ENCODE measurements around the gene ACBD6.

ACBD6 gene

DNA sequence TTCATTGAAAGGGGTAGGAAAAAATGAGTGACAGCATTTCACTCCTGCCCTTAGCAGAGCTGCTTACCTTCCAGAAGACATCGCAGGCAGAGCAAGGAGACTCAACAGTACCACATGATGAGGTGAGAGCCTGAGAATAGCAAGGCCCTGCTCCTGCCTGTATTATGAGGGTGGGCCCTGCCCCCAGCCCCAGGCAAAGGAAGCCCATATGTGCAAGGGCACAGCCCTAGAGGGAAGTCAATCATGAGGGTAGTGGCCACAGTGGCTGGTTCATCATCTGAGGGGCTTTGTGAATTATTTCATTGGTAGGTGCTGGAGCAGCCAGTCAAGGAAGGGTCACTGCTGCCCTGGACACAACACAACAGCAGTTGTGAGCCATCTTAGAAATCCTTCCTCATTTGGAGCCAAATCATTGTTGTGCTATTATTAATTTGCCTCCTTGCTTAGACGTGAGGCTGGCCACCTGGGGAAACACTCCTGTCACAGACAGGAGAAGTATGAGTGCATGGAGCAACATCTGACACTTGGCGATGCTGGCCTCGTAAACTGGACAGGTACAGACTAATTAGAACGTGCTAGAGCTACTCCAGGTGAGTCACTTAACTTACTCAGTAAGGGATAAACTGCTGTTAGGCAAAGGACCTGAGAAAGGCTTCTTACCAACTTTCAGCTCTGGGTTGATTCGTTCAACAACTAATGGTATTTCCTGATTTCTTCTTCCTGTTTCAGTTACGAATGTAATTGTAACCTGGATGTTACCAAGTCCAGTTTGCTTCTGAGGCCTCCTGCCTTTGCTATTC lies 22.7 kb upstream of the ACBD6 start:
- no peak for DNase-seq

DNA sequence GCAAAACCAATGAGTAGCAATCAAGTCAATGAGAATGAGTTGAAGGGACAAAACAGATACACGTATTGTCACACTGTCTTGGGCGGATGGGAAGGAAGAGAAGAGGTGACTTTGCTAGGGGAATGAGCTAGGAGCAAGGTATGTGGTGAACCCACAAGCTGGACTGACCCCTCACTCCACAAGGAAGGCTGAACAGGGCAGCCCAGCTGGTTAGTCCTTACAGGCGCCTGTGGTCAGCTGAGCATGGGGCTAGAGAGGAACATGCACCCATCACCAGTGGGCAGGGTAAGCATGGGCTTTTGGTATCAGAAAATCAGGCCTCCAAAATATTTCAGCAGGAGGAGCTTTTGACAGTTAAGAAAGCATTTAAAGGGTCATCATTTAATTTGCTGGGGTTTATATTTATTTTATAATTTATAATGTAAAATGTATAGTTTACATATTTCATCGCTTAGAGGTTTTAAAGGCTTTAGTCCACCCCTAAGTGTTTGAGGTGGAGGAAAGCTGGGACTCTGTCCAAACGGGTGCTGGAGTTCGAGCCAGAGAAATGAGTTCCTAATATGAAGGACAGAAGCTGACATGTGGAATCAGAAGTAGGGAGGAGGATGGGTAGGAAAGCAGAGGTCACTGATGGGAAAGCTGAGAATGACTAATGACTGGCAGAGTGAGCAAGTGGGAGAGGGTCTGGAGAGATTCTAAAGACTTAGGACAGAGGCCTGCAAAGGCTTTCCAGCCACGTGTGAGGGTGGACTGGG lies 22.0 kb upstream of the ACBD6 start:
- no peak for DNase-seq

GRCh38 chr1:180522213-180522515 lies 19.8 kb upstream of the ACBD6 start:
- DNase-seq = no peak

- DNase-seq = peak; percentile 35
These were observed 19.3 kb upstream of the ACBD6 start for GRCh38 chr1:180521474-180522212.

GRCh38 chr1:180519846-180520245 lies 17.5 kb upstream of the ACBD6 start:
- DNase-seq = no peak

- DNase-seq = peak; percentile 73
These were observed 13.5 kb upstream of the ACBD6 start for GRCh38 chr1:180515857-180516388.

DNA sequence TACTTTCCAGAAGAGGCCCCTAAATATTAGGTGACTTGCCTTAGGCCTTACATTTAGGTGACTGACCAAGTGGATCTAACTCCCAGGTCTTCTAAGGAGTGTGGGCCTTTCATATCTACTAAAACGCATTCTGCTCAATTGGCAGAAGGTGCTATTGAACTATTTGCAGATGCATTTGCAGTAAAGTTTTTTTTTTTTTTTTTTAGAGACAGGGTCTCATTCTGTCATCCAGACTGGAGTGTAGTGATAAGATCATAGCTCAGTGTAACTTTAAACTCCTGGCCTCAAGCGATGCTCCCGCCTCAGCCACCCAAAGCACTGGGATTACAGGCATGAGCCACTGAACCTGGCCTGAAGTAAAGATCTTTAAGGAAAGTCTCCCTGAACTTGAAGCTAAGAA lies 13.0 kb upstream of the ACBD6 start:
- DNase-seq = no peak

DNA sequence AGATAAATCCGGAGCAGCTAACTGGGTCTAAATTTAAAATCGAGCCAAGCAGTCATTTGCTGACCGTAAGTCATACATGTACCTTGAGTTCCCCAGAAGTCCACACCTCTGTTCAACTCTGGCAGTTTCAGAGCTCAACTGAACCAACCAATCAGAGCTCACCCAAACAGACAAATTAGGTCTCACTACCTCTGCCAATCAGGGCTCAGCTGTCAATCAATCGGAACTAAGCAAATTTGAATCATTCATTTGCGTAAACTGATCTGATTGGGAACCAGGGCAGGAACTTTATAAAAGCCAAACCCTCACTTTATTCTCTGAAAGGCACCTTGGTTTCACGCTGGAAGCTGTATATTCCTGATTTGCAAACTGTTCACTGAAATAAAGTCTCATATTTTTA lies 11.2 kb upstream of the ACBD6 start:
- no peak for DNase-seq

DNA sequence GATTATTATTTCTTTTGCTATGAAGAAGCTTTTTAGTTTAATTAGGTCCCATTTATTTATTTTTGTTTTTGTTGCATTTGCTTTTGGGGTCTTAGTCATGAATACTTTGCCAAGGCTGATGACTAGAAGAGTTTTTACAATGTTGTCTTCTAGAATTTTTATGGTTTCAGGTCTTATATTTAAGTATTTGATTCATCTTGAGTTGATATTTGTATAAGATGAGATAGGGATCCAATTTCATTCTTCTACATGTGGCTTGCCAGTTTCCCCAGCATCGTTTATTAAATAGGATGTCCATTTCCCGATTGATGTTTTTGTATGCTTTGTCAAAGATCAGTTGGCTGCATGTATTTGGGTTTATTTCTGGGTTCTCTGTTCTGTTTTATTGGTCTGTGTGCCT lies 8.5 kb upstream of the ACBD6 start:
- DNase-seq = no peak

DNA sequence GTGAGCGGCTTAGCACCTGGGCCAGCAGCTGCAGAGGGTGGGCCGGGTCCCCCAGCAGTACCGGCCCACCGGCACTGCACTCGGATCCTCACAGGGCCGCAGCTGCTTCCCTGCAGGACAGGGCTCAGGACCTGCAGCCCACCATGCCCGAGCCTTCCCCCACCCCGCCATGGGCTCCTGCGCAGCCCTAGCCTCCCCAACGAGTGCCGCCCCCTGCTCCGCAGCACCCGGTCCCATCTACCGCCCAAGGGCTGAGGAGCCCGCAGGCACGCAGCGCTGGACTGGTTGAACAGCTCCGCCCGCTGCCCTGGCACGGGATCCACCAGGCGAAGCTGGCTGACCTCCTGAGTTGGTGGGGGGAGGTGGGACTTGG lies 6.3 kb upstream of the ACBD6 start:
- DNase-seq = no peak

DNA sequence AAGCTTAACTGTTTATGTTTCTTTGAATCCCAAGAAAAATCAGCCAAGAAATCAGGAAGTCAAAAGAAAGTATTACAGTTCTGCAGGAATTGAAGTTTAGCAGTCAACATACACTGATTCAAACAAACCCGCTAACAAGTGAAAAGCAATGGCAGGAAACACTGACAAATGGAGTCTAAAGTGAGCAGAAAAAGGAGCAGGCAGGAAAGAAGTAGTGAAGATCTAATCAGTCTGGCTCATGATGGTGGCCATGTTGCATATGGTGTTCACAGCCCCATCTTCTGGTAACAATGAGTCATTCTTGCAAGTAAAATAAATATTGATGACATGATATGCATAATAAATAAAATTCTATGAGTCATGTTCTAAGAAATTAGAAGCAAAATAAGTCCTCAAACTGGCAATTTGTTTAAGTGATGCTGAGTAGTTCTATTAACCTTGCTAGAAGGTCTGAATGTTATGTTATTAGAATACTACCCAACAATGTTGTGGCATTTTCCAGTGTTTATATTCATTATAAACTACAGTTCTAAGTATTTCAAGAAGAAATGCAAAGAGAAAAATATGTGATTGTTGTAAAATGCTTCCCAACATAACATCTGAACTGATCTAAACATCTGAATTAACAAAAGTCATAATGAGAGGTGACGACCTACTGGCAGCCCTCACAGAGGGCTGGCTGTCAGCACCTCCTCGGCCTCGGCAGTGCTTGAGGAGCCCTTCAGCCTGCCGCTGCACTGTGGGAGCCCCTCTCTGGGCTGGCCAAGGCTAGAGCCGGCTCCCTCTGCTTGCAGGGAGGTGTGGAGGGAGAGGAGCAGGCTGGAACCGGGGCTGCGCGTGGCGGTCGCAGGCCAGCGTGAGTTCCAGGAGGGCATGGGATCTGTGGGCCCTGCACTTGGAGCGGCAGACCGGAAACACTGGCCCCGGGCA lies 5.7 kb upstream of the ACBD6 start:
- peak; percentile 68 for DNase-seq

GRCh38 chr1:180505732-180506335 lies 3.5 kb upstream of the ACBD6 start:
- DNase-seq = peak; percentile 19

DNA sequence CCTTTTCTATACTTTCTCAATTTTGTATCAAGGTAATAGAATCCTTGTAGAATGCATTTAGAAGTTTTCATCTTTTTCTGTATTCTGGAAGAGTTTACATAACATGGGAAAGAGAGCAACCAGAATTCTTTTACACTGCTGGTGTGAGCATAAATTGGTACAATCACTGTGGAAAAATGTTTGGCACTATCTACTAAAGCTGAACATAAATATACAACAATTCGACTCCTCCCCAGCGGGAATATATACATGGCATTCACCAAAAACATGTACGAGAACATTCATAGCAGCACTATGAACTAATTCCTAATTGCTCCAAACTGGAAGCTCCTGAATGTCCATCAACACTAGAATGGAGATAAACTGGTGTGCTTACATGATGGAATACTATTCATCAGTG lies 1.8 kb upstream of the ACBD6 start:
- peak; percentile 64 for DNase-seq

GRCh38 chr1:180503280-180503862 lies 994 bp upstream of the ACBD6 start:
- DNase-seq = no peak

DNA sequence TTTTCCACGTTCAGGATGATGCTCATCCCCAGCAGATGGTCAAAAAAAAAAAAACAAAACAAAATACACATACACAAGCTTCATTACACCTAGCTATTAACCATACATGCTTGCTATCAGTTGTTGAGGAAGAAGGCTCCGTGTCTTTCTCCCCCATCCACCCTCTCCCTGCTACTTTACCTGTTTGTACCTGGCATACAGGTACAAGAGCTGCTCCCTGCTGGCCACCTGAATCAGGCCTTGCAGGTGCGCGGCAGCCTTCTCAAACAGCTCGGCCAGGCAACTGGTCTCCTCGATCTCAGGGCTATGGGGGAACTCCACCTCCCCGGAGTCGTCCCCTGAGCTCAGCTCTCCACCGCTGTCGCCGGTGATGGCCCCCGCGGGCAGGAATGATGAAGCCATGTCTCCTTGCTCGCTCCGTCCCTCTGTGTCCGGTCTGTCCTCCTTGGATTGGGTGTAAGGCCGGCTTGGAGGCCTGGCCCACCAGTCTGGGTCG lies 464 bp downstream of the ACBD6 start:
- DNase-seq = no peak

DNA sequence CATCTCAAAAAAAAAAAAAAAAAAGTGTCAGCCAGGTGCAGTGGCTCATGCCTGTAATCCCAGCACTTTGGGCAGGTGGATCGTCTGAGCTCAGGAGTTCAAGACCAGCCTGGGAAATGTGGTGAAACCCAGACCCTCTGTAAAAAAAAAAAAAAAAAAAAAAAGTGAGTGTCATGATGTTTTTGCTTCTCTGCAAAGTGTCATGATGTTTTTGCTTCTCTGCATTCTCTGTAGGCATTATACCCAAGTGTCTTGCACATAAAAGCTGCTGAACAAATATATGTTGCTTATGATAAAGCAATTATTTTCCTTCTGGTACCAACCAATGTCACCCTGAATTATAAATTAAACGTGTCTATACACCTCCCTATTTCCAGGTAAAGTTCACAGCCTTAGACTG lies 1.7 kb downstream of the ACBD6 start:
- no peak for DNase-seq

- DNase-seq = no peak
These were observed 3.8 kb downstream of the ACBD6 start for GRCh38 chr1:180498594-180498993.

- no peak for DNase-seq
These were observed 4.6 kb downstream of the ACBD6 start for GRCh38 chr1:180497826-180498225.

DNA sequence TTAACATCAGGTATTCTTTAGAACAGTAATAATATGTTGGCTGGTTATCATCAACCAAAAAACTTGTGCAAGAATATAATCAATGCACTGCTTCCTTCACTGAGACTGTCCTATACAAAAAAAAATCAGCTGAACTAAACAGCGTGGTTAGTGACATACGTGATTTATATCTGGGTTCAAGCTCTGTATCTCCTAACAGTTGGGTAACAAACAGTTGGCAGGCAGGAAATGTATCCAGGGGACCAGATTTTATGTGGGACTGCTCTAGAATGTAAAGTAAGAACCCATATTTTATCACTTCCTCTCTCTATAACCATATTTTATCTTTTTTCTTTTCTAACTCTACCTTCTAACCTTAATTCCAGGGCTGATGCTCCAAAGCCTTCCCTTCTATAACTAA lies 8.0 kb downstream of the ACBD6 start:
- no peak for DNase-seq

- DNase-seq = no peak
These were observed 12.4 kb downstream of the ACBD6 start for GRCh38 chr1:180489976-180490375.

DNA sequence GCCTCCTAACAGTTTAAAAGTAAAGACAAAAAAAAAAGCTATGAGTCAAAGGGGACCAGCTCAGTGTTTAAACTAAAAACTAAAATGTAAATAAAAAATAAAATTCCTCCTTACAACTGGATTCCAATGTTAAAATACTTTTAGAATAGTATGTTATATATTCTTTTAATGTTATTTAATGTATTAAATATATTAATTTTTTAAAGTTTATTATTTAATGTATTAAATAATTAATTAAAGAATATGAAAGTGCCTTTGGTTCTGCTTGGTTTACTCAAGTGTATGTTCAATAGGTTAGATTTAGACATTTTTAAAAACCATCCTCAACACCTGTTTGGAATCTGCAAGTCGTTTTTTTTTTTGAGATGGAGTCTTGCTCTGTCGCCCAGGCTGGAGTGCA lies 13.1 kb downstream of the ACBD6 start:
- no peak for DNase-seq

DNA sequence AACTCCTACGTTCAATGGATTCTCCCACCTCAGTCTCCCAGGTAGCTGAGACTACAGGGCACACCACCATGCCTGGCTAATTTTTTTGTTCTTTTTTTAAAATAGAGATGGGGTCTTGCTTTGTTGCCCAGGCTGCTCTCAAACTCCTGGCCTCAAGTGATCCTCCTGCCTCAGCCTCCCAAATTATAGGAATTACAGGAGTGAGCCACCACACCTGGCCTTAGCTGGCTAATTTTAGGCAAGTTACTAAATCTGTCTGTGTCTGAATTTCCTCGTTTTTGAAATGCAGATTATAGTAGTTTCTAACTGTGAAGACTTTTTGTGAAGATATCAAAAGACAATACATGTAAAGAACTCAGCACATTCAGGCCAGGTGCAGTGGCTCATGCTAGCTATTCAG lies 13.7 kb downstream of the ACBD6 start:
- DNase-seq = no peak

Measured in fibroblast of skin of right quadriceps (primary cell).